EL (cell line): ENCODE results near the gene AGBL3.

ENCODE experiments used
- DNase-seq: peaks from one replicate; pipeline ENCODE4 v3.0.0-alpha.2; 2016

Gene AGBL3

GRCh38 chr7:134986363-134987251, at the start of gene AGBL3:
Gene AGBL3 (plus strand): TSS chr7:134986508. CDS start chr7:134987934, 1,426 bp downstream.
- DNase-seq: peak; percentile 96

GRCh38 chr7:134936893-134937510, 49.3 kb upstream of the AGBL3 start:
- DNase-seq: no peak

GRCh38 chr7:134938141-134938540, 48.2 kb upstream of the AGBL3 start:
- no peak for DNase-seq

- no peak for DNase-seq
Observed at GRCh38 chr7:134939136-134939535, 47.2 kb upstream of the AGBL3 start.

DNA sequence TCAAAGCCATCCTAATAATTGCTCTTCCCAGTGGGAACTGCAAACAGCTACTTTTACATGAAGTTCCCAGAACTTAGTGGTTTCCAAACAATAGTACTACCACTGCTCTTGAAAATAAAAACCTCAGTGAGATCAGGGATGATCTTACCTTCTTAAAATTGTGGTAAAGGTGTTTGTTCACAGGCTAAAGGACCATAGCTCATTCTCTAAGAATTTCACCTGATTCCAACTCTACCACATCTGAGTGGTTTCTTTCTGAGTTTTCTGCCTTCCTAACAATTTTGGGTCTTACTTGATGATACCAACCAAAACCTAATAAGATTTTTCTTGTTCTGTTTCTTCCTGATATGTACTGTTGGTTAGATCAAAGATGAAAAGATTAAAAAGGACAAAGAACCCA, 45.6 kb upstream of the AGBL3 start:
- DNase-seq: no peak

- DNase-seq: peak; percentile 93
Observed at GRCh38 chr7:134941185-134941900, 45.0 kb upstream of the AGBL3 start.

GRCh38 chr7:134941952-134942351, 44.4 kb upstream of the AGBL3 start:
- no peak for DNase-seq

DNA sequence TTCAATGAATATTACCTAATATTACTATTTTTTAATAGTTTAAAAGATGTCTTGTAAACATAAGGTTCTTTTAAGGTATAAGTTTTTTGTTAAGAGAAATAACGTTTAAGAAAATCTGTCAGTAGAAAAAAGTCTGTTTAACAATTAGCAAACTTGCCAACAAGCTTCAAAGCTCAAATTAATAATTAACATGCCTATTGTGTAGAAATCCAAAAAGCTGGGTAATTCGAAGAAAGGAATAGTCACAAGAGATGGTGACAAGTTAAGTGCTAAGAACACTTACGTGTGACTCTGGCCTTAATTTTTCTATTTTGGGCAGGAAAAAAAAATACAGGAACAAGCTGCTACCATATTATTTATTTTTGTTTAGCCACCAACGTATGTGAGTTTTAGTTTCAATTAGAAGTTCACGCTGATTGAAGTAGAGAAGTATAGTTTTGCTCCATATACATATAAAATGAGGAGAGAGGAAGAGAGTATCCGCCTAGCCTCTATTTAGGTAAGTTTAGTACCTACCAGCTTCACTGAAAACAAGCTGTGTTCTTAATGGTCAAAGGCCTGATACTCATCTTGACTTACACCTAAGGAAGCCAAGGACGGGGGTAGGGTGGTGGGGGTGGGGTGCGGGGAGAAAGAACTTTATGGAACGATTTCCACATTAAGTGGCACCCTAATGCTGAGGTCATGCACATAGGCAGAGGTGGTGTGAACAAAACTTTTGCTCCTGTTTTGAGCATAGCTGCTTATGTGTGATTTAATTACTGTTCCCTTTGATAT, 43.4 kb upstream of the AGBL3 start:
- no peak for DNase-seq

- DNase-seq: peak; percentile 23
Observed at GRCh38 chr7:134943785-134944400, 42.4 kb upstream of the AGBL3 start.

GRCh38 chr7:134945691-134946090, 40.6 kb upstream of the AGBL3 start:
- no peak for DNase-seq

GRCh38 chr7:134946260-134946659, 40.0 kb upstream of the AGBL3 start:
- DNase-seq: no peak

- no peak for DNase-seq
Observed at GRCh38 chr7:134947329-134947728, 39.0 kb upstream of the AGBL3 start.

- no peak for DNase-seq
Observed at GRCh38 chr7:134947831-134948230, 38.5 kb upstream of the AGBL3 start.

GRCh38 chr7:134948246-134948645, 38.1 kb upstream of the AGBL3 start:
- no peak for DNase-seq

- DNase-seq: peak; percentile 59
Observed at GRCh38 chr7:134948736-134949135, 37.6 kb upstream of the AGBL3 start.

DNA sequence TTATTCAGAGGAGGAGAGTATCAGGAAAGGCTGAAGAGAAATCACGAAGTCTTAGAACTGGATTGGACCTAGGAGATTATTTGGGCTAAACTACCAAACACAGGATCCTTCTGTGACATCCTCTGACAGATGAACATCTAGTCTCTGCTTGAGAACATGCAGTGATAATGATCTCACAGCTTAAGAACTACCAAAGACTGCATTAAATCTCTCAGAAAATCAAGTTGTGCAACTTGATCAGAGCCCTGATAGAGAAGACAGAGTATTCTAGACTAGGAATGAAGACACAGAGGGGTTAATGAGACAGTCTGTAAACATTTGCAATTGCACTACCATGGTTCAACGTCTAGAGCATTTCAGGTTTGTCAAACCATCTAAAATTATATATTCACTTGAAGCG, 37.1 kb upstream of the AGBL3 start:
- DNase-seq: no peak

GRCh38 chr7:134954197-134955082, 31.9 kb upstream of the AGBL3 start:
- peak; percentile 41 for DNase-seq

- no peak for DNase-seq
Observed at GRCh38 chr7:134957005-134957404, 29.3 kb upstream of the AGBL3 start.

- DNase-seq: no peak
Observed at GRCh38 chr7:134959810-134960209, 26.5 kb upstream of the AGBL3 start.

- no peak for DNase-seq
Observed at GRCh38 chr7:134962270-134962780, 24.0 kb upstream of the AGBL3 start.

- no peak for DNase-seq
Observed at GRCh38 chr7:134963036-134963435, 23.3 kb upstream of the AGBL3 start.
